B cell (primary cell): ENCODE measurements around the gene KRTAP5-10.
"Not testable (repeated sequence)": the region's sequence is repeated elsewhere in the genome, so short reads cannot be mapped to it uniquely, and the experiment has no call there.

Experiments used
- EZH2 ChIP-seq: IDR thresholded peaks from 2 replicates; pipeline ENCODE4 v1.6.1; 2012; ENCODE audit warnings: borderline replicate concordance, low read depth, mild to moderate bottlenecking, moderate library complexity, low read length; ENCODE audit not compliant: insufficient read depth, poor library complexity, severe bottlenecking
- TF ChIP-seq, protein P1 (sequence below): fragments of 200-600 bp; IDR thresholded peaks from one replicate; pipeline ENCODE4 v1.8.0; 2022; ENCODE audit warnings: antibody characterized with exemption, mild to moderate bottlenecking

- TF ChIP-seq, protein P1, sequence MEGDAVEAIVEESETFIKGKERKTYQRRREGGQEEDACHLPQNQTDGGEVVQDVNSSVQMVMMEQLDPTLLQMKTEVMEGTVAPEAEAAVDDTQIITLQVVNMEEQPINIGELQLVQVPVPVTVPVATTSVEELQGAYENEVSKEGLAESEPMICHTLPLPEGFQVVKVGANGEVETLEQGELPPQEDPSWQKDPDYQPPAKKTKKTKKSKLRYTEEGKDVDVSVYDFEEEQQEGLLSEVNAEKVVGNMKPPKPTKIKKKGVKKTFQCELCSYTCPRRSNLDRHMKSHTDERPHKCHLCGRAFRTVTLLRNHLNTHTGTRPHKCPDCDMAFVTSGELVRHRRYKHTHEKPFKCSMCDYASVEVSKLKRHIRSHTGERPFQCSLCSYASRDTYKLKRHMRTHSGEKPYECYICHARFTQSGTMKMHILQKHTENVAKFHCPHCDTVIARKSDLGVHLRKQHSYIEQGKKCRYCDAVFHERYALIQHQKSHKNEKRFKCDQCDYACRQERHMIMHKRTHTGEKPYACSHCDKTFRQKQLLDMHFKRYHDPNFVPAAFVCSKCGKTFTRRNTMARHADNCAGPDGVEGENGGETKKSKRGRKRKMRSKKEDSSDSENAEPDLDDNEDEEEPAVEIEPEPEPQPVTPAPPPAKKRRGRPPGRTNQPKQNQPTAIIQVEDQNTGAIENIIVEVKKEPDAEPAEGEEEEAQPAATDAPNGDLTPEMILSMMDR: not testable (repeated sequence)
- not testable (repeated sequence) for TF ChIP-seq EZH2
Measured at GRCh38 chr11:71603221-71603620, 37.9 kb downstream of the KRTAP5-10 start.
